NCI-H2196 (cell line): Measurements from ENCODE around the gene CAMKMT.

ENCODE experiments used
- DNase-seq: peaks from one replicate; lab custom pipeline; 2025; ENCODE audit not compliant: unreplicated experiment; lab: John Stamatoyannopoulos, UW

The CAMKMT gene

GRCh38 chr2:44548221-44549098 lies 186.7 kb downstream of the CAMKMT start:
- DNase-seq: no peak

GRCh38 chr2:44549099-44549471 lies 187.3 kb downstream of the CAMKMT start:
- no peak for DNase-seq

GRCh38 chr2:44549856-44550255 lies 188.1 kb downstream of the CAMKMT start:
- no peak for DNase-seq

GRCh38 chr2:44550561-44550960 lies 188.8 kb downstream of the CAMKMT start:
- DNase-seq: no peak

- DNase-seq: no peak
Measured at GRCh38 chr2:44551497-44551896, 189.8 kb downstream of the CAMKMT start.

- DNase-seq: no peak
Measured at GRCh38 chr2:44553456-44553855, 191.7 kb downstream of the CAMKMT start.

GRCh38 chr2:44555700-44556099 lies 194.0 kb downstream of the CAMKMT start:
- no peak for DNase-seq

- DNase-seq: no peak
Measured at GRCh38 chr2:44559108-44559507, 197.4 kb downstream of the CAMKMT start.

GRCh38 chr2:44560352-44560751 lies 198.6 kb downstream of the CAMKMT start:
- peak; percentile 8 for DNase-seq

- DNase-seq: no peak
Measured at GRCh38 chr2:44560941-44561340, 199.2 kb downstream of the CAMKMT start.

GRCh38 chr2:44562737-44563136 lies 201.0 kb downstream of the CAMKMT start:
- no peak for DNase-seq

GRCh38 chr2:44564752-44565151 lies 203.0 kb downstream of the CAMKMT start:
- no peak for DNase-seq

GRCh38 chr2:44566059-44566458 lies 204.3 kb downstream of the CAMKMT start:
- DNase-seq: no peak

GRCh38 chr2:44569491-44569890 lies 207.7 kb downstream of the CAMKMT start:
- no peak for DNase-seq

- no peak for DNase-seq
Measured at GRCh38 chr2:44570271-44570670, 208.5 kb downstream of the CAMKMT start.

GRCh38 chr2:44570777-44571176 lies 209.0 kb downstream of the CAMKMT start:
- no peak for DNase-seq

GRCh38 chr2:44572196-44572900 lies 210.6 kb downstream of the CAMKMT start:
- DNase-seq: no peak

- no peak for DNase-seq
Measured at GRCh38 chr2:44573996-44574395, 212.2 kb downstream of the CAMKMT start.

GRCh38 chr2:44578471-44579093 lies 216.8 kb downstream of the CAMKMT start:
- DNase-seq: no peak

GRCh38 chr2:44579115-44579836 lies 217.5 kb downstream of the CAMKMT start:
- no peak for DNase-seq

GRCh38 chr2:44579837-44580230 lies 218.1 kb downstream of the CAMKMT start:
- no peak for DNase-seq
